Body of pancreas (tissue), 4 donors: ENCODE results near the gene CEP72. TPM values are rescaled to one million over a fixed set of nuclear protein-coding genes. Genes with fewer than 3 reads are reported as not detected.
A peak's percentile ranks its signal among the peaks of the same experiment; 100 is the strongest.

ENCODE experiments used
- ATAC-seq: fragments of 150-250 bp; one replicate; pipeline ENCODE4 v1.9.1; 2016
- DNase-seq, 4 donors: peaks; one replicate each; pipeline ENCODE4 v3.0.0-alpha.2; 2019
- H3K27ac ChIP-seq, 4 donors: fragments of 200-600 bp; sonication (generic); 1 replicate in 3 of 4; 2 replicates in 1 of 4; pipeline versions ENCODE4 v1.5.1 to v1.6.1; 2016 to 2019; ENCODE audit warnings: mild to moderate bottlenecking in 1 of 4, mixed read lengths in 1 of 4, moderate library complexity in 1 of 4
- H3K27me3 ChIP-seq, 2 donors: fragments of 200-600 bp; sonication (generic); one replicate each; pipeline ENCODE4 v1.6.0; 2016; ENCODE audit warnings: mild to moderate bottlenecking in 1 of 2
- H3K36me3 ChIP-seq, 2 donors: fragments of 200-600 bp; sonication (generic); replicated peaks in 1 of 2; 2 replicates each; pipeline ENCODE4 v1.5.1; 2016; ENCODE audit warnings: low read depth in 2 of 2; ENCODE audit not compliant: insufficient read depth in 1 of 2
- H3K4me1 ChIP-seq: fragments of 200-600 bp; sonication (generic); one replicate; pipeline ENCODE4 v1.6.0; 2016
- H3K4me3 ChIP-seq, 2 donors: fragments of 200-600 bp; sonication (generic); 1 replicate in 1 of 2; 2 replicates in 1 of 2; pipeline ENCODE4 v1.5.1; 2016 to 2019
- H3K9me3 ChIP-seq, 3 donors: fragments of 200-600 bp; sonication (generic); 1 replicate in 2 of 3; 2 replicates in 1 of 3; pipeline ENCODE4 v1.5.1; 2016
- CTCF ChIP-seq, 7 experiments: fragments of 450-650 bp in 4 of 7; fragments of 200-600 bp in 3 of 7; sonication (generic) in 3 of 7; IDR thresholded peaks; one replicate each; pipeline ENCODE4 v1.5.1; 2016 to 2019; ENCODE audit warnings: antibody characterized with exemption in 7 of 7
- POLR2A ChIP-seq, 3 donors: fragments of 450-650 bp; IDR thresholded peaks; one replicate each; pipeline ENCODE4 v1.6.1; 2016; ENCODE audit warnings: antibody characterized with exemption in 3 of 3, mild to moderate bottlenecking in 2 of 3
- WGBS, 2 donors: methylation state at CpG; one replicate each; pipeline ENCODE4 v1.1.5; 2017; 5-methylcytosine and 5-hydroxymethylcytosine counted together
- intact Hi-C: fragments of 100-400 bp; cut with DNase I; formaldehyde crosslinking; loops from one replicate; pipeline ENCODE4 v1.15.1; 2023
- total RNA-seq, 2 donors: library from RNA; depleted of rRNA; stranded (reverse); fragments of >200 nt; gene quantifications; one replicate each; pipeline ENCODE4 v1.1.0, GENCODE V29; 2016

CEP72 gene
- total RNA-seq, 2 donors from 2014 or later = 1.3 to 7.8 TPM

DNA sequence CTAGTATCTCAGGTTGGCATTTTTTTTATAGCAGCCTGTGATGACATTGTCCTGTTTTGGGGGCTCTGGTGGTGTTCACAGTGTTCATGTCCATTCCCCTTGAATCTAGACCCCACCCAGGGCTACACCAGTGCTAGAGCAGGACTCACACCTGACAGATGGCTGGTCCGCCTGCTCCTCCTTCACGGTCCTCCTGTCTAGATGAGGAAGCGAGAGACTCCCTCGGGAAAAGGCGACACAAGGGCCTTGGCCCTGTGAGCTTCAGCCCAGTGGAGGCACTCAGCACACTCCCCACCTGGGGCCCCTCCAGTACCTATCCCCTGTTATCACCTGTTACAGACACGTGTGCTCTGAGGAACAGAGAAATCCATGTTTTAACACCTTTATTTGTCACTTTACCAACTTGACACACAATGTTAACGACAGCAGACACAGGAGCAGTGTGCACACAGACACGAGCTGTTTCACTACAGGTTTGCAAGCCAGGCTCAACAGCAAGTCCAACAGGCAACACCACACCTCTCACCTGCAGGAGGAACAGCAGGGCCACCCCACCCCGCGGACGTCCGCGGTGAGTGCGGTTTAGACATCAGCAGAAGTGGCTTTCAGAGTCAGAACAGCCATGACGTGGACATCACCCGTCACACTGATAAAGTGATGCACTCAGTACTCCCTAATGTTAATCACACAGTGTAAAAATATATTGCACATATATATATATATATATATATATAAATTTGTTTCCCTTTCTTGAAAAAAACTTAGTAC is 47.5 kb downstream of the CEP72 start:
- ATAC-seq (no peak), DNase-seq (peak in 1 of 4 donors; percentile 6)
- no peak overlapping the region for H3K4me3 ChIP-seq
- no peaks in the 10 kb centered on the region for H3K27me3 ChIP-seq
- no peaks in the 10 kb centered on the region for H3K9me3 ChIP-seq
- peaks cover 8% of the 10 kb centered on the region for H3K4me1 ChIP-seq
- WGBS, 2 donors = 92 to 97% methylated on average over 16 of the region's 16 CpGs
- no peak for TF ChIP-seq POLR2A (IDR thresholded peaks at IDR 0.05)
- no peak for TF ChIP-seq CTCF (IDR thresholded peaks at IDR 0.05)
- intact Hi-C loops = no loop called here
- H3K27ac ChIP-seq = no peak overlapping the region
- no peaks in the 10 kb centered on the region for H3K36me3 ChIP-seq

DNA sequence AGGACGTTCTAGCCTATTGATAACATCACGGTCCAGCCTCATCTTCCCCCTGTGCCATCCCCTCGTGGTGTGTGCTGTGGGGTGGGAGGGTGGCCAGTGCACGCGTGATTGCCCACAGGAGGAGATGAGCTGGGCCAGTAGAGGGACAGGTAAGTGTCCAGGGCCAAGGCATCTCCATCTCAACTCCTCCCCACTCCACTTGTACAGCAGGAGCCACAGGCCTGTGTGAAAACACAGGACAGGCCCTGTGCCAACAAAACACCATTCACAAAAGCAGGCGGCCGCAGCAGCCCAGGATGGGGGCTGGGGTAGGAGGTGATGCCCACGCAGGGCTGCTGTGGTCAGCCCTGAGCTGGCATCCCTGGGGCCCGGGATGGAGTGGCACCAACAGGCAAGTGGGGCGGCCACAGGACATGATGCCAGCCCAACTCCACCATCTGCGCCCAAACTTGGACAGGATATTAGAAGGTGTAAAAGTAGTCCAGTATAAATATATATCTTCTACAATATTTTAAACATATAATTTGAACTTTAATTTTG is 48.4 kb downstream of the CEP72 start:
- no peaks in the 10 kb centered on the region for H3K9me3 ChIP-seq
- H3K4me3 ChIP-seq = no peak overlapping the region
- DNase-seq = peak in 1 of 4 donors; percentile 2
- H3K27me3 ChIP-seq = no peaks in the 10 kb centered on the region
- peaks cover 10% of the 10 kb centered on the region for H3K4me1 ChIP-seq
- WGBS, 2 donors = 95 to 96% methylated on average over 11 of the region's 11 CpGs
- no peaks in the 10 kb centered on the region for H3K36me3 ChIP-seq
- TF ChIP-seq CTCF (IDR thresholded peaks at IDR 0.05) (no peak), POLR2A (IDR thresholded peaks at IDR 0.05) (no peak)
- no peak for ATAC-seq
- H3K27ac ChIP-seq = no peak overlapping the region
- intact Hi-C loops = no loop called here

DNA sequence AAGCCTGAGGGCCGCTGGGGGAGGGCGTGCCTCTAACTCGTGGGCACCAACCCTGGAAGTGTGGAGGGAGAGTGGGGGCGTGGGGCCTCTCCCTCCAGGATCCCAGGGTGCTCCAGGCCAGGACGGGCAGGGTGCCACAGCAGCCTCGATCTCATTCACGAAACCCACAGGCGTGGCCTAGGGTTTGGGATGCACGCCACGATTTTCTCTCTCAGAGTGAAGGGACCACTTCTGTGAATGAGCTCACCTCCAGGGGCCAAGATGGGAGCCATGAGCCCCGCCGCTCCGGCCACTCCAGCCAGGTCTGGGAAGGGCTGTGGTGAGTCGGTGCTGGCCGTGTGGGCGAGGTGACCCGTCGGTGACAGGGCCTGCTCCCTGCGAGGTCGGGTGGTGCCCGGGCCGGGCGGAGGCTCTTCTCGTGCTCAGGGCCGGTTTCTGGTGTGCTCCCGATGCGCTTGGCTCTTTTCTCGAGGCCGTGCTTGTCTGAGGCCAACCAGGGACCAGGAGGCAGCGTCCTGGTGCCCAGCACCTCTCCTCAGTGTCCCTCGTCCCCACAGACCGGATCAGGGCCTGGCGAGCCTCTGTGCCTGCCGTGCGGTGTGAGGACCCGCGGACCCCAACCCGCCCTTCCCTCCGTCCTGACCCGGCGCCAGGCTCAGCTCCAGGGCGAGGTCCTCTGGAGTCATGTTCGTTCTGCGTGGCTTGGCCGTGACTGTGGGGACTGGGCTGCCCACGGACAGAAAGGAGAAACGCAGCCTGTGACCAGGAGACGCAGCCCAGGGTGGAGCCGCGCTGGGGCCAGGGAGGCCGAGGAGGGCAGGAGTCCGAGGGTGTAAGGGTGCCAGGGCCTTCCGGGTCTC is 50.0 kb downstream of the CEP72 start:
- Histone ChIP-seq H3K27ac (no peak overlapping the region), H3K36me3 (no peaks in the 10 kb centered on the region), H3K9me3 (no peaks in the 10 kb centered on the region), H3K4me3 (no peak overlapping the region), H3K27me3 (no peaks in the 10 kb centered on the region), H3K4me1 (peaks cover 10% of the 10 kb centered on the region)
- DNase-seq (peak in 1 of 4 donors; percentile 4), ATAC-seq (no peak)
- 96 to 97% methylated on average over 25 to 51 of the region's 53 CpGs for WGBS, 2 donors
- intact Hi-C loops = no loop called here
- TF ChIP-seq POLR2A (IDR thresholded peaks at IDR 0.05) (no peak), CTCF (IDR thresholded peaks at IDR 0.05) (no peak)

DNA sequence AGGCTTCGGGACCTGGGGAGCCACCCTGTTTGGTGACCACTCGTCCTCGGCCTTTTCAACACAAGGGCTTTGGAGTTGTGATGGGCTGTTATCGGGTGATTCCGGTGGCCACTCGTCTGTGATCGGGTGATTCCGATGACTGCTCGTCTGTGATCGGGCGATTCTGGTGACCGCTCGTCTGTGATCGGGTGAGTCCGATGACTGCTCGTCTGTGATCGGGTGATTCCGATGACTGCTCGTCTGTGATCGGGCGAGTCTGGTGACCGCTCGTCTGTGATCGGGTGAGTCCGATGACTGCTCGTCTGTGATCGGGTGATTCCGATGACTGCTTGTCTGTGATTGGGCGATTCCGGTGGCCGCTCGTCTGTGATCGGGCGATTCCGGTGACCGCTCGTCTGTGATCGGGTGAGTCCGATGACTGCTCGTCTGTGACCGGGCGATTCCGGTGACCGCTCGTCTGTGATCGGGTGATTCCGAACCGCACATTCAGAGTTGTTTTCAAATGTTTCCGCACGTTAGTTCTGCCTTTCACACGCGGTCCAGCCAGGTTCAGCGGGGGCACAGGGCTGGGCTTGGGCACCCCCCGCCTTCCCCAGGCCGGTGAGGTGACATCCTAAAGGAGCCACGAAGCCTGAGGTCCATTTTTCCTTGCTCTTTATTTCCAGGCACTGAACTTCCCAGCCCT is 50.8 kb downstream of the CEP72 start:
- TF ChIP-seq CTCF (IDR thresholded peaks at IDR 0.05) = no peak
- no peak for TF ChIP-seq POLR2A (IDR thresholded peaks at IDR 0.05)
- DNase-seq (peak in 1 of 4 donors; percentile 4), ATAC-seq (no peak)
- no peaks in the 10 kb centered on the region for H3K36me3 ChIP-seq
- H3K4me3 ChIP-seq = no peak overlapping the region
- H3K27ac ChIP-seq = no peak overlapping the region
- WGBS, 2 donors = 91 to 95% methylated on average over 47 to 56 of the region's 56 CpGs
- peaks cover 10% of the 10 kb centered on the region for H3K4me1 ChIP-seq
- H3K27me3 ChIP-seq = no peaks in the 10 kb centered on the region
- intact Hi-C loops = no loop called here
- no peaks in the 10 kb centered on the region for H3K9me3 ChIP-seq
